Posterior cingulate gyrus (tissue), 11 donors: ENCODE measurements around the gene PER1.

Experiments
- DNase-seq, 10 donors: peaks; one replicate each; pipeline versions ENCODE4 v3.0.0 to v3.0.0-alpha.2; 2020 to 2021; ENCODE audit warnings: mixed read lengths in 3 of 10
- intact Hi-C: fragments of 100-400 bp; cut with DNase I; formaldehyde crosslinking; loops from one replicate; pipeline ENCODE4 v1.15.1; 2023

The PER1 gene, protein sequence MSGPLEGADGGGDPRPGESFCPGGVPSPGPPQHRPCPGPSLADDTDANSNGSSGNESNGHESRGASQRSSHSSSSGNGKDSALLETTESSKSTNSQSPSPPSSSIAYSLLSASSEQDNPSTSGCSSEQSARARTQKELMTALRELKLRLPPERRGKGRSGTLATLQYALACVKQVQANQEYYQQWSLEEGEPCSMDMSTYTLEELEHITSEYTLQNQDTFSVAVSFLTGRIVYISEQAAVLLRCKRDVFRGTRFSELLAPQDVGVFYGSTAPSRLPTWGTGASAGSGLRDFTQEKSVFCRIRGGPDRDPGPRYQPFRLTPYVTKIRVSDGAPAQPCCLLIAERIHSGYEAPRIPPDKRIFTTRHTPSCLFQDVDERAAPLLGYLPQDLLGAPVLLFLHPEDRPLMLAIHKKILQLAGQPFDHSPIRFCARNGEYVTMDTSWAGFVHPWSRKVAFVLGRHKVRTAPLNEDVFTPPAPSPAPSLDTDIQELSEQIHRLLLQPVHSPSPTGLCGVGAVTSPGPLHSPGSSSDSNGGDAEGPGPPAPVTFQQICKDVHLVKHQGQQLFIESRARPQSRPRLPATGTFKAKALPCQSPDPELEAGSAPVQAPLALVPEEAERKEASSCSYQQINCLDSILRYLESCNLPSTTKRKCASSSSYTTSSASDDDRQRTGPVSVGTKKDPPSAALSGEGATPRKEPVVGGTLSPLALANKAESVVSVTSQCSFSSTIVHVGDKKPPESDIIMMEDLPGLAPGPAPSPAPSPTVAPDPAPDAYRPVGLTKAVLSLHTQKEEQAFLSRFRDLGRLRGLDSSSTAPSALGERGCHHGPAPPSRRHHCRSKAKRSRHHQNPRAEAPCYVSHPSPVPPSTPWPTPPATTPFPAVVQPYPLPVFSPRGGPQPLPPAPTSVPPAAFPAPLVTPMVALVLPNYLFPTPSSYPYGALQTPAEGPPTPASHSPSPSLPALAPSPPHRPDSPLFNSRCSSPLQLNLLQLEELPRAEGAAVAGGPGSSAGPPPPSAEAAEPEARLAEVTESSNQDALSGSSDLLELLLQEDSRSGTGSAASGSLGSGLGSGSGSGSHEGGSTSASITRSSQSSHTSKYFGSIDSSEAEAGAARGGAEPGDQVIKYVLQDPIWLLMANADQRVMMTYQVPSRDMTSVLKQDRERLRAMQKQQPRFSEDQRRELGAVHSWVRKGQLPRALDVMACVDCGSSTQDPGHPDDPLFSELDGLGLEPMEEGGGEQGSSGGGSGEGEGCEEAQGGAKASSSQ (N-terminal part only)

GRCh38 chr17:8152112-8152775 lies at the start of gene PER1:
Gene PER1, minus strand, starts transcription at chr17:8152404. Its CDS starts 1,698 bp downstream, at chr17:8150706.
- peak; percentile 91 to 99 (median 97) for DNase-seq
- intact Hi-C loops, result no loop called here

- intact Hi-C loops, result no loop called here
Measured at GRCh38 chr17:8192070-8192815, 40.0 kb upstream of the PER1 start.

DNA sequence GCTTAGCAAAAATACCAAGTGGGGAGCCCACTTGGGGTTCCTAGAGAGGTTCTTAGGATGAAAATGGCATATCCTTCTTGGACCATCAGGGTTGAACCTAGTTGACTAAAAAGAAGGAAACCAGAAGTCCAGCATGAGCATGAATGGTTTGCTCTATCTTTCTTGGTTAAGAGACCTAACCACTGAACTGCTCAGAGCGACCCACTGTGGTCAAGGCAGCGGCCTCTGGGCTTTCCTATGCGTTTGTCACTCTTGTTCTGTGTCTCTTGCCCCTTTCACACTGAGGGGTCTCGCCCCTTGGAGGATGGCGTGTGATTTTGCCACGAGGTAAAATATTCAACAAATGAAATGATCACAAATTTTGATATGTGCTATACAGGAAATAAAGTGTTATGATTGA lies 38.3 kb upstream of the PER1 start:
- DNase-seq, result peak in 1 of 10 donors; percentile 43
- intact Hi-C loops, result no loop called here

More at GRCh38 chr17:8192070-8192815, 40.0 kb upstream of the PER1 start:
- peak; percentile 69 to 97 (median 91) for DNase-seq

DNA sequence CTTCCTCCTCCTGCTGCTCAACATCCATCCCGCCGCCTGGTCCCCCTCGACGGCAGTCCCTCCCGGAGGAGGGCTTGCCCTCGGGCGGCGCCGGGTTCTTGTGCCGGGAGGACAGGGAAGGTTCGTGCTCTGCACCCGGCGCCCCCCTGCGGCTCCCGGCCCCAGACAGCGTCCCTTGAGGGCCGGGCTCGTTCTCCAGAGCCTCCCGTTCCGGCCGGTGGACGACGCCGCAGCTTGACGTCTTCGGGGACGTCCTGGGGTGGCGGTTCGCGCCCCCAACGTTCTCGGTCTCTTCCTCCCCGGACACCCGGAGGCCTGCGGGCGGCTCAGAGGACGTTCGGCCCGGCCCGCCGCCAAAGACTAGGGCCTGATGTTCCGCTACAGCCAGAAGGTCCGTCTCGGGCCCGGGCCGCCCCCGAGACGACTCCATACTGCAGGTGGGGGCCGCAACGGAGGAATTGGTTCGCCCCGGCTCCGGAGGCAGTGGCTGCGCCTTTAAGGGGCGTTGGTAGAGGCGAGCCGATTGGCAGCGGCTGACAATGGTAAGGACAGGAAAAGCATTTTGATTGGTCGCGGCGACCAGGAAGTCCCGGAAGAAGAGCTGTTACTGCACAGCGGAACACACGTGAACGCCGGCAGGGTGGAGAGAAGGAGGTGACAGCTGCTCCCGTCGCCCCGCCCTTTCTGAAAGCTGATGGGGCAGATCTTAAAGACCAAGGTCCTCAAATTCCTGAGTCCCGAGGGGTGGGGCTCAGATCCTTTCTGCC lies 37.7 kb upstream of the PER1 start, which contains the start of gene BORCS6:
TSS of gene BORCS6 (minus strand) at position 470 of the 767 bp plus-strand sequence. CDS start at position 430, 40 bp downstream.
- peak; percentile 98 to 100 (median 99) for DNase-seq
- intact Hi-C loops, result no loop called here

DNA sequence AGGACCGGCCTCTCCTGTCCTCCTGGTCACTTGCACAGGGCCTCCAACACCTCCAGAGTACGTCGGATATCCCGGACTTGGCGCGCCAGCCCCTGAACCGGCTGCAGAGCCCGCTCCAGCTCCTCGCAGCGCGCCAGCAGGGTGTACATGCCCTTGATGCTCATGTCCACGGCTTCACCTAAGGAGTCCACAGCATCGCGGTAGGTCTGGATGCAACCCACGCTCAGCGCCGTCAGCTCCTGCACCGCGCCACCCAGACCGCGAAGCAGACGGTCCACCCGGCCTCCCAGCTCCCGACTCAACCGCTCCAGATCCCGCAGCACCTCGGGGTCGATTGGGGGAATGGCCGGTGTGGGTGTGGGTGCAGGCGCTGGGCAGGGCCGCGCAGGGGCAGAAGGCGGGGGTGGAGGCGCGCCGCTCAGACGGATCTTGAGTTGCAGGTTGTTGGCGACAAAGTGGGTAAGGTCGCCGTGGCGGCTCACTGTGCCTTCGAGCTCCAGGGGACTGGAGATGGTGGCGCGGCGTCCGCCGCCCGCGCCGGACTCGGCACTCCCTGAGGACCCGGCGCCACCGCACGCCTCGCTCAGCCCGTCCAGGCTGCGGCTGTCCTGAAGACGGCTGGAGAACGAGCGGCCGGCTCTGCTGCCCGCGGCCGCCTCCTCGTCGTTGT lies 37.0 kb upstream of the PER1 start:
- intact Hi-C loops, result no loop called here
- DNase-seq, result peak in 4 of 10 donors; percentile 25 to 82 (median 78)

DNA sequence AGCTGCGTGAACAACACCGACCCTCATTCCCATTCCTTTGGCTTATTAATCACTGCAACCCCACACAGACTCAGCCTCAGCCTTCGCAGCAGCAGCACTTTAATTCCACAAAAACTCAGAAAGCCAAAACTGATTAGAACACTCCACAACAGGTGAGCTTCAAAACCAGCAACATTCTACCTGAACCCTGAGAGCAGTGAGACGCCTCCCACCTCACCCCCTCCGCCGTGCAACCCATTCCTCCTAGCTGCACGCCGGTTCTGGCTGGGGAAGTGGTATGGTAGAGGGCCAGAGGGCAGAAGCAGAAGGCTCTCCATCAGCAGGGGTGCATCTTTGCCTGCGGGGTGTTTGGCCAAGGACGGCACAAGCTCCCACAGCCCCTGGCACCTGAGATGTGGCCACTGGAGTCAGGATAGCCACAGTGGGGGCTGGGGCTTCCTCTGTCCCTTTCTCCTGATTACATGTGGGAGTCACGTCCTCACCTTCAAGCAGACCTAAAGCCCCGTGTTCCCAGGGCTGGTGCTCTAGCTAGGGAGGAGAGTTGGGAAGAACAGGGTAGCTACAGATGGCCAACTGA lies 36.1 kb upstream of the PER1 start:
- intact Hi-C loops, result no loop called here
- peak in 3 of 10 donors; percentile 59 to 73 (median 61) for DNase-seq

GRCh38 chr17:8187517-8188262 lies 35.5 kb upstream of the PER1 start:
- intact Hi-C loops, result loop anchor here (2.0 kb wide), 2 partner anchors 25 to 67 kb away; partner anchors contain the start of gene VAMP2
- DNase-seq, result peak; percentile 71 to 96 (median 80)

DNA sequence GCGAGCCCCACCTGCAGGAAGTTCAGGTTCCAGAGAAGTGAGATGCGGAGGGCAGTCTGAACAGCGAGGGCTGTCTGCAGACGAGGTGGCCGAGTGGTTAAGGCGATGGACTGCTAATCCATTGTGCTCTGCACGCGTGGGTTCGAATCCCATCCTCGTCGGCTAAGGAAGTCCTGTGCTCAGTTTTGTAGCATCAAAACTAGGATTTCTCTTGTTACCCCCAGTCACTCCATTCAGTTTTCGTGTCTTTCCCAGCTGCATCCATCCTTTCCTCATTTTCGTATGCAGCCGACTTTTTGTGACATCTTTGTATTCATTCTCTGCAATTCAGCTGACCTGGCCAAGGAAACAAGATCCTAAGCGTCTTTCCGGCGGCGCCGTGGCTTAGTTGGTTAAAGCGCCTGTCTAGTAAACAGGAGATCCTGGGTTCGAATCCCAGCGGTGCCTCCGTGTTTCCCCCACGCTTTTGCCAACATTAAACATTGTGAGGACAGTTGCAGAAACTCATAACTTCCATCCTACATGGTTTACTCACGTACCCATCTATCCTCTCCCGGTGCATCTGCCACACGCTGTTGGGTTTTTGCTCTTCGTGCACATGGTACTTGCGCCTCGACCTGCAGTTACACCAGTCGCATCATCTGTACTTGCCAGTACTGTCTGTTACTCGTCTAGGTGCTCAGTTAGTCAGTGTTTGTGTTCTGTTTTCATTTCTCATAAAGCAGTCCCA lies 34.7 kb upstream of the PER1 start:
- intact Hi-C loops, result loop anchor here (1.0 to 2.0 kb wide), 3 partner anchors 24 to 66 kb away; partner anchors contain the start of gene VAMP2
- DNase-seq, result peak; percentile 86 to 99 (median 91)

DNA sequence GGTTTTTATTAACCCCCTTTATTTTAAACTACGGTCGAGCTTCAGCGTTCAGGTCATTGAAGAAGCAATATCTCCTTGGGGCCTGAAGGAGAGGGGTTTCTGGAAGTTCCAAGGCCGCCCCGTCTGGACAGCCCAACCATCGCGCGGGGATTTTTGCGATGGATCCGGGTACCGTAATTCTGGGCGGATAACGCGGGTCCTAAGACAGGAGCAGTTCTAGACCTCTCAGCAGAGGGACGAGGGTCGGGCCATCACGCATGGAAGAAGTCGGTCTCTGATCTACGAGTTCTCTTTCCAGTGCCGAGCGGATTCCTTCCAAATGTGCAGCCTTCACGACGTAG lies 34.2 kb upstream of the PER1 start:
- intact Hi-C loops, result loop anchor here (1.0 to 2.0 kb wide), 3 partner anchors 24 to 66 kb away; partner anchors contain the start of gene VAMP2
- DNase-seq, result no peak

DNA sequence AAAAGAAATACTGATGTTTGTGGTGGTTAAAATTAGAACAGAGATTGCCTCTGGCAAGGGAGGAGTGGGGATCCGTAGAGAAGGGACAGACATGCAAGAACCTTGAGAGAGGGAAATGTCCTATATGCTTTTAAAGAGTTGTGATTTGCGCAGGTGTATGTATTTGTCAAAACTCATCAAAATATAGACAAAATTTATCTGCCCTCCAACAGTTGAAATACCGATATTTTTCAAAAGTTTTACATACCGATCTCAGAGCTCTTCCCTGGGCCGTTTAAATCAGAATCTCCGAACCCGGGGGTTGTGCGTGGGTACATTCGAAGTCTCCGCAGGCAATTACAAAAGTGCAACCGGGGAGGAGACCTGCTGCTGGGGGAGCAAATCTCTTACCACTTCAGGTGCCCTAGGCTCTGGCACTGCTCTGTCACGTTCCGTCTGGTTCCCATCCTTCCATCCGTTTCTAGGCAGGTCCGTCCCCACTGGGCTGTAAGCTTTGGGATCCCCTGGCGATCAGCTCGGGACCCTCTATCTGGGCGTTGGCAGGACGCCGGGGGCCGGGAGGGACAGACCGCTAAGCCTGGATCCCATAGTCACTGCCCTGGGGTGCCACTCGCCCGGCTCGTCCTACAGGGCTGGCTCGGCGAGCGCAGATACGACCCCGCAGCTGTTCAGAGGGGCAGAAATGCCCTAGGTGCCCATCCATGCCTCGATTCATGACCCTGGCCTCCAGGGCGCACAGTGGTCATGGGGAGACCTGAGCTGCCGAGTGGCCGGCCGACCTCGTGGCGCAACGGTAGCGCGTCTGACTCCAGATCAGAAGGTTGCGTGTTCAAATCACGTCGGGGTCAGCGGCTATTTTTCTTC lies 33.6 kb upstream of the PER1 start:
- DNase-seq, result peak; percentile 83 to 98 (median 89)
- intact Hi-C loops, result loop anchor here (1.0 to 2.0 kb wide), 3 partner anchors 23 to 65 kb away; partner anchors contain the start of gene VAMP2

DNA sequence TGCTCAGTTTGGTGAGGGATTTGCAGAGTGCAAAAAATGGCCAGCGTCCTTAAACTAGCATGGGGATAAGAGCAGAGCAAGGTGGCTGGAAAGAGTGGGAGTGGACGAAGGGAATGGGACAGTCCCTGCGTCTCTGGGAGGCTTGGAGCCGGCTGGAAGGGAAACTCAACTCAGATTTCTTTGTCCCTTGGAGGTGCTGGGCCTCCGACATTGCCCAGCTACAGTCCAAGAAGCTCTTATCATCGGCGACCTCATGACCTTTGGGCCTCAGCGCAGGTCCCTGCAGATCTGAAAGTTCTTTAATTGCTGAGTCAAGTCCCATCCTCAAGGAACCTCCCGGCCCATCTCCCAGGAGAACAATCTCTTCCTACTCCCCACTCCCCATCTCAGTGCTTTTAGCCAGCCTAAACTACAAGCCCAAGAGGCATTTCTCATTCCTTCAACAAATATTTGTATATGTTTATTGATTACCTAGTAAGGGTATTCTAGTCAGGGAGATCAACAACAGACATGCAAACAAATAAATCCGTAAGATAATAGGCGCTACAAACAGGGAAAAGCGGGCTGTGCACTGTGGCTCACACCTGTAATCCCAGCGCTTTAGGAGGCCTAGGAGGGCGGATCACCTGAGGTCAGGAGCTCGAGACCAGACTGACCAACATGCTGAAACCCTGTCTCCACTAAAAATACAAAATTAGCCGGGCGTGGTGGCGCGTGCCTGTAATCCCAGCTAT lies 25.0 kb upstream of the PER1 start:
- DNase-seq, result peak in 3 of 10 donors; percentile 30 to 49 (median 45)
- intact Hi-C loops, result no loop called here

GRCh38 chr17:8176197-8176940 lies 24.2 kb upstream of the PER1 start, which contains the start of gene TMEM107:
Gene TMEM107, minus strand, starts transcription at chr17:8176380. Its CDS starts 94 bp downstream, at chr17:8176286.
- intact Hi-C loops, result no loop called here
- DNase-seq, result peak; percentile 69 to 98 (median 87)

DNA sequence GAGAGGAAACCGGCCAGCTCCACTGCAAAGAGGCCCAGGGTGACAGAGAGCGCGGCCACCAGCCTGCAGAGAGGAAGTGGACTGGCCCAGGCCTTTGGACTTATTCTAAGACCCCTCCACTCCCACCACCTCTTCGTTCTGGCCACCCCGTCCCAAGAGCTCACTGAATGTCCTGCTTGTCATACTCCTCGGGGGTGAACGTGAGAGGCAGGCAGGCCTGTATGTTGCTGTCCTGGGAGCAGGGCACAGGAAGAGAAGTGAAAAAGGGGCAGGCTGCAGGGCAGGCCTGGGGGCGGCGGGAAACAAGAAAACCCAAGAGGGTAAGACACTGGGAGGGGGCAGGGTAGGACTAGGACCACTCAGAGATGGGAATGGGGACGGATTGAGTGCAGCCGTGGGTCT lies 23.6 kb upstream of the PER1 start:
- intact Hi-C loops, result no loop called here
- DNase-seq, result peak in 1 of 10 donors; percentile 80
